ENCODE measurements around the gene NUDT22.

The NUDT22 gene

DNA sequence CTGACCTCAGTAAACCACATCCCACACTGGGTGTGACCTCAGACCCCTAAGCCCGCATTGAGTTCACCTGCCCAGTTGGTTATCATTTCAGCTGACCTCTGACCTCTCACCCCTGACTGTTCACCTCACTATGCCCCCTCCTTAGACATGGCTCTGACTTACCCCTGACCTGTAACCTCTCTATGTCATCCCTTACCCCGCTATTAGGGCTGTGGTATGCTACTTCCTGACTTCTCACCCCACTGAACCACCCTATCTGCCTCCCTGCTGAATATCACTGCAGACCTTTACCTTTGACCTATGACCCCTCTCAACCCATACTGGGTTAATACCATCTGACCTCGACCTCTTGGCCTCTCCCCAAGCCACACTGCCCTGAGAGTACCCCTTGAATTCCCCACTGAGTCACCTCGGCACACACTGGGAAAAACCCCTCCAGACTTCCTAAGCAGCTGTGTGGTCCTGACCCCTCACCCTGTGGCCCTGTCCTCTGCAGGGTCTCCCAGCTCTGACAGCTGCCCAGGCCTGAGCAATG, 33.5 kb downstream of the NUDT22 start:
- DNase-seq = no peak

DNA sequence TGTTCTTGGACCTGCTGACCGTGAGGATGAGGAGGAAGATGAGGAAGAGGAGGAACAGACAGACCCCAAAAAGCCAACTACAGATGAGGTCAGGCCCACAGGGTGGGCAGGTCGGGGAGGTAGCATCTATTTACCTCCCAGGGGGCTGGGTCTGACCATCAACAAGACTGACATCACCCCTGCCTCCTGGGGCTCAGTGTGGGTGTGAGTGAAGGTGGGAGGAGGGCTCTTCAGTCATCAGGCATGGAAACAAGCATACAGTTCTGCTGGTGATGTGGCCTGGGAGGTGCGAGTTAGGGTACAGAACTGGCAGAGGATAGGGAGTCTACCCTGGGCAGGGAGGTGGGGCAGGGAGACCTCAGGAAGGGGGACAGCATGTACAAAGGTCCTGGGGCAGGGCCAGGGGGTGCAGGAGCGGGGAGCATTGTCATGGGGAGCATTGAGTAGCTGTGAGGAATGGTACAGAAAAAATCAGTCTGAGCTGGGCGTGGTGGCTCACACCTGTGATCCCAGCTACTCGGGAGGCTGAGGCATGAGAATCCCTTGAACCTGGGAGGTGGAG, 34.2 kb downstream of the NUDT22 start:
- DNase-seq = no peak

DNA sequence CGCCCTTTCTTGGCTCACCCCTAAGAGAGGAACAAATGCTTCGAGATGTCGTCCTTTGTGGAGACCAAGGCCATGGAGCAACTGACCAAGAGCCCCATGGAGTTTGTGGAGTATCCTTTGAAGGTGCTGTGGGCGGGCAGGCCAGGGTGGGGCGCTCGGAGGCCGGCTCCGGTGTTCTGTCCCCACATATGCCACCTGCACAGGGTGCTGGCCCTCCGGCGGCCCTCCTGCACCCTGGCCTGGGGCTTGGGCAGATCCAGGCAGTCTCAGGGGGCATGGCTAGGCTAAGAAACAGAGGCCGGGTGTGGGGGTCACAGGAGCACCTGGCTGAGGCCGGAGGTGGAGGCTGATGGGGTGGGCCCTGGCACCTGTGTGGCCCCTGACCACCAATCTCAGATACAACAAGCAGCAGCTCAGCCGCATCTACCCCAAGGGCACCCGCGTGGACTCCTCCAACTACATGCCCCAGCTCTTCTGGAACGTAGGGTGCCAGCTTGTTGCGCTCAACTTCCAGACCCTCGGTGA, 35.5 kb downstream of the NUDT22 start:
- no peak for DNase-seq

DNA sequence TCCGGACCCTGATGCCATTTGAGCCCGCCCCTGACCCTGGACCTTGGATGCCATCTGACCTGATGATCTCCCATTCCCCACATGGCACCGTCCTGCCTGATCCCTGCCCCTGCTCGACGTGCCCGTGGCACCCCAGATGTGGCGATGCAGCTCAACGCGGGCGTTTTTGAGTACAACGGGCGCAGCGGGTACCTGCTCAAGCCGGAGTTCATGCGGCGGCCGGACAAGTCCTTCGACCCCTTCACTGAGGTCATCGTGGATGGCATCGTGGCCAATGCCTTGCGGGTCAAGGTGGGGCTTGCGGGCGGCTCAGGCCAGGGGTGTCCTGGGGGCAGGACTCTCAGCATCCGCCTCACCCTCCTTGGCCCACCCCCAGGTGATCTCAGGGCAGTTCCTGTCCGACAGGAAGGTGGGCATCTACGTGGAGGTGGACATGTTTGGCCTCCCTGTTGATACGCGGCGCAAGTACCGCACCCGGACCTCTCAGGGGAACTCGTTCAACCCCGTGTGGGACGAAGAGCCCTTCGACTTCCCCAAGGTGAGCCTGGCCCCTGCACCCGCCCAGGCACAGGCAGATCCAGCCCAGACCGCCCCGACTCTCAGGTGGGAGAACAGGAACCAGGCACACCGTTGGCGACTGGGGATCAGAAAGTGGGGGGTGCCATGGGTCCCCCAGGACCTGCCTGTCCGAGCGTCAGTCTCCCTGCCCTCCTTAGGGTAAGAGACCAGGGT, 36.4 kb downstream of the NUDT22 start:
- DNase-seq = no peak

DNA sequence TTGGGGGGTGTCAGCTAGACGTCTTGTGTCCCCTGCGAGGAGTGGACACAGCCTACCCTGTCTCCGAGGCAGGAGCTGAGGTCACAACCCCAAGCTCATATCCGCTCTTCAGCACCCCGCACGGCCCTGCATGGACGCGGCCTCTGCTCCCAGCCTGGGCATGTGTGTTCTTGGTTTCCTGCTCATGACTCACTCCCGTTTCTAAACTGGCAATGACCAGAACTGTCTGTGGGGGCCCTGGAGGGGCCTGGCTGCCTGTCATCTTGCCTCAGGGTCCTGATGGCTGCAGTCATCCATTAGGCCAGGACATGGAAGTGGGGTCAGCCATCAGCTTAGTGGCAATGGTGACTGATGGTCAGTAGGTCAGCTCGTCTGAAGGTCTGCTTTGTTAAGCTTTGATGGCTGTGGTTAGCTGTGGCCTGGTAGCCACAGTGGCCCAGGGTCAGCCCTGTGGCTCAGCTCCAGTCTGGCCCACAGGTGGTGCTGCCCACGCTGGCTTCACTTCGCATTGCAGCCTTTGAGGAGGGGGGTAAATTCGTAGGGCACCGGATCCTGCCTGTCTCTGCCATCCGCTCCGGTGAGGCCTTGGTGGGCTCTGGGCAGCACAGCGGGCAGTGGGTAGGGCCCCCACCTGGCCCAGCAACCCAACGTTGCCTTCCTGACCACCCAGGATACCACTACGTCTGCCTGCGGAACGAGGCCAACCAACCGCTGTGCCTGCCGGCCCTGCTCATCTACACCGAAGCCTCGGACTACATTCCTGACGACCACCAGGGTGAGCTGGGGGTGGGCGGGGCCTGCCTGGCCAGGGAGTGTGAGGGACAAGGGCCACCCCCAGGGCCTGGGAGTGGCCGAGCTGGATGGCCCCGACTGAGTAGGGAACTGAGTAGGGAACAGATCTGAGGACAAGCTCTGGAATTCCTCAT, 37.2 kb downstream of the NUDT22 start:
- no peak for DNase-seq

DNA sequence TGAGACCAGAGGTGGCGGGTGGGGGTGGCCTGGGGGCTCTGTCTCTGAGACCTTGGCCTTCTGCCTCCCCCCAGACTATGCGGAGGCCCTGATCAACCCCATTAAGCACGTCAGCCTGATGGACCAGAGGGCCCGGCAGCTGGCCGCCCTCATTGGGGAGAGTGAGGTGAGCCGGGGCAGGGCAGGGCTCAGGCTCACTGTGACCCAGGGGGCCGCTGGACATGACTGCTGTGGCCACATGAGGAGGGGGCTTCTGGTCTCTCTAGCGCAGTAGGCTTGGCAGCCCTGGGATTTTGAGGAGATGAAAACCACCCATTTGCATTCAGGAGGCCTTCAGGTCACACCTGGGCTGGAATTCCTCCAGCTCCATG, 37.9 kb downstream of the NUDT22 start:
- DNase-seq = no peak

DNA sequence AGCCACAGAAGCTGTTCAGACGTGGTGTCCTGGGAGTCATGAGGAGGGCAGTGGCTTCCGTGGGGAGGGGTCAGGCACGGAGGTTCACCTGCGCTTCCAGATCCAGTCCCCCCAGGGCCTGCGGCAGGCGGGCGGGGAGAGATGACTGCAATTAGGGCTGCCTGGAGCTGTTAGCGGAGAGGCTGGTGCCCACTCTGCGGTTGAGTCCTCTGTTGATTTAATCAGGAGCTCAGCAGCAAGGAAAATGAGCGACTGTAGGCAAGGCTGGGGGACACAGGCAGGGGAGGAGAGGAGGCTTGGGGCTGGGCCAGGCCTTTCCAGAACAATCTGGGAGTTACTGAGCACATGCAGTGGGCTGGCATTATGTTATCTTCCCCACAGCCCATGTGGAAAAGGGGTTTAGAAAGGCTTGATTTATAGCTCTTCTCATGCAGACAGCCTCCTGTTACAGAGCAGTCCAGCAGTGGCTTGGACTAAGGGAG, 38.3 kb downstream of the NUDT22 start:
- no peak for DNase-seq

DNA sequence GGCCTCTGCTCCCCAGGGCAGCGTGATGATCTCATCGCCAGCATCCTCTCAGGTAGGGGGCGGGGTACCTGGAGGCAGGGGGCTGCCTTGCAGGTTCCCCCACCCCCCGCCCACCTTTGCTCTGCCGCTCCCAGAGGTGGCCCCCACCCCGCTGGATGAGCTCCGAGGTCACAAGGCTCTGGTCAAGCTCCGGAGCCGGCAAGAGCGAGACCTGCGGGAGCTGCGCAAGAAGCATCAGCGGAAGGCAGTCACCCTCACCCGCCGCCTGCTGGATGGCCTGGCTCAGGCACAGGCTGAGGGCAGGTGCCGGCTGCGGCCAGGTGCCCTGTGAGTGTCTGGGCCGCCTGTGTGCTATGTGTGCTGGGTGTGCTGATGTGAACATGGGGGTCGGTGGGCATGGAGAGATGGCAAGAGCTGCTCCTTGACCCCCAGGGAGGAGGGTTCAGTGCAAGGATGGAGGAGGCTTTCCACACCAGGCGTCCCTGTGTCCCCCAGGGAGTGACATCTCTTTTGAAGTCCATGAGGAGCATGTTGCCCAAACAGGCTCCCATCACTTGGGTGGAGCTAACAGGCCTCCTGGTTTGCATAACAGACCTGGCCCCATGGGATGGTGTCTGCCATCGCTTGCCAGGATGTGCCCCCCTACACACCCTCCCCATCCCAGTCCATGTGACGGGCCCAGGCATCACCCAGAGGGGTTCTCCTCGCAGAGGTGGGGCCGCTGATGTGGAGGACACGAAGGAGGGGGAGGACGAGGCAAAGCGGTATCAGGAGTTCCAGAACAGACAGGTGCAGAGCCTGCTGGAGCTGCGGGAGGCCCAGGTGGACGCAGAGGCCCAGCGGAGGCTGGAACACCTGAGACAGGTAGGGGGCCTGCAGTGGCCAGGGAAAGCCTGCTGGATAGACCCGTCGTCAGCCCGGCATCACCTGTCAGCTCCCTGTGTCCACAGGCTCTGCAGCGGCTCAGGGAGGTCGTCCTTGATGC, 39.4 kb downstream of the NUDT22 start:
- DNase-seq = no peak

DNA sequence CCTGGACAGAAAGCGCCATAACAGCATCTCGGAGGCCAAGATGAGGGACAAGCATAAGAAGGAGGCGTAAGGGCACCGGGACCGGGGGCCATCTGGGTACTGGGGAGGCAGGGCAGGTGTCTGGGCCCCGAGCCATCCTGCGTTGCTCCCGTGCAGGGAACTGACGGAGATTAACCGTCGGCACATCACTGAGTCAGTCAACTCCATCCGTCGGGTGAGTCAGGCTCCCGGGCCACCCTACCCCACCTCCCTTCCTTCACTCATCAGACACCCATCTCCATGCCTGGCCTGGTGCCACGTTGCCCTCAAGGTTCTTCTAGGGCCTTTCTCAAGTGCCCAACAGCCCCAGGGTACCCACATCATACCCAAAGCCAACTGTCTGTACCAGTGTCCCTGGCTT, 40.3 kb downstream of the NUDT22 start:
- no peak for DNase-seq

DNA sequence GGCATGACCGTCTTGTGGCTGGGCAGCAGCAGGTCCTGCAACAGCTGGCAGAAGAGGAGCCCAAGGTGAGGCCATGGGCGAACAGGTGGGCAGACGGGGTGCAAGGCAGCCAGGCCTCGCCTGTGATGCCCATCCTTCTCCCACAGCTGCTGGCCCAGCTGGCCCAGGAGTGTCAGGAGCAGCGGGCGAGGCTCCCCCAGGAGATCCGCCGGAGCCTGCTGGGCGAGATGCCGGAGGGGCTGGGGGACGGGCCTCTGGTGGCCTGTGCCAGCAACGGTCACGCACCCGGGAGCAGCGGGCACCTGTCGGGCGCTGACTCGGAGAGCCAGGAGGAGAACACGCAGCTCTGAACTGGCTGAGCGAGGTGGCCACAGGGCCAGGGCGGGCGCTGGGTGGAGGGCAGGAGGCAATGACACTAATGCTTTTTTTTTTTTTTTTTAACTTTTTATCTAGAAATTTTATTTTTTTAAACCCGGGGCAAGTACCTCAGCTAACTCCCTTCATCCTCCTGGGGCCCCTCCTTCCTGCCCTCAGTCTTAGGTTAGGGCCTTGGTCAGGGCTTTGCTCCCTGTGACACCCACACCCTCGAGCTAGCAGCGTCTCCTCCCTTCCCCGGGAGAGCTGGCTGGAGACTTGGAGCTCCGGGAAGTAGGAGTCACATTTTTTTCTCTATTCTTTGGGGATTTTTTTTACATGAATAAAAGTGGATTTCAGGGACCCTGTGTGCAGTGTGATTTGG, 41.3 kb downstream of the NUDT22 start:
- no peak for DNase-seq

DNA sequence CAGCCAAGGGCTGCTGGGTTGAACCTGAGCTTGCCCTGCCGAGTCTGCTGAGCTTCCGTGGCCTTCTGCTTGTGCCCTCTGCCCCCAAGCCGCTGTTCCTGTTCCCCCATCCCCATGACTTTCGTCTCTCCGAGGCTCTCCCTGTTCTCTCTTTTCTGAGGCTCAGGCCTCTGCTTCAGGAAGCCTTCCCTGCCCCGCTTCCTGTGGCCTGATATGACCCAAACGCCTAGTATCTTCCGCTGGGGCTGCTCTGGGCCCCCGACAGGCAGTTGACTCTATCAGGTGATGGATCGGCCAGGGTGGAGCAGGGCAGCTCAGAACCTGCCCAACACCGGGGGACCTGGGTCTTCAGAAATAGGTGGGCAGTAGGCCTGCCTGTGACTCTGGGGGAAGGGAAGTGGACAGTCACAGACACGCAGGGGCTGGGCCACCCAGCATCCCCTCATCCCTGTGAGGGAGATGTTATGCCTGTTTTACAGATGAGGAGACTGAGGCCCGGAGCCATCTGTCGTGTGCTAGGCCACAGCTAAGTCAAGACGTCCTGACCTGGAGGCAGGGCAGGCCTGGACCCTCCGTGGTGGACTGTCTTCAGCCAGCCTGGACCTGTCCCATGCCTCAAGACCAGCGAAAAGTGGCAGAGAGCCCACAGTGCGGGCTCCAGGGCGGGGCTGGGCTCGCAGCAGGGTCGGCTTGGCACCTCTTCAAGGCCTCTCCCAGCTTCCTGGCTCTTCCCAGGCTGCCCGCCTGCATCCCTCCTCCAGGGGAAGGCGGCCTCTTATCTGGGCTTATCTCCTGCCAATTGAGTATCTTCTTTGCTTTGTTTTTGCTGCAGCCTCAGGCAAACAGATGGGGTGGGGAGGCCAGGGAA, 42.2 kb downstream of the NUDT22 start:
- no peak for DNase-seq

DNA sequence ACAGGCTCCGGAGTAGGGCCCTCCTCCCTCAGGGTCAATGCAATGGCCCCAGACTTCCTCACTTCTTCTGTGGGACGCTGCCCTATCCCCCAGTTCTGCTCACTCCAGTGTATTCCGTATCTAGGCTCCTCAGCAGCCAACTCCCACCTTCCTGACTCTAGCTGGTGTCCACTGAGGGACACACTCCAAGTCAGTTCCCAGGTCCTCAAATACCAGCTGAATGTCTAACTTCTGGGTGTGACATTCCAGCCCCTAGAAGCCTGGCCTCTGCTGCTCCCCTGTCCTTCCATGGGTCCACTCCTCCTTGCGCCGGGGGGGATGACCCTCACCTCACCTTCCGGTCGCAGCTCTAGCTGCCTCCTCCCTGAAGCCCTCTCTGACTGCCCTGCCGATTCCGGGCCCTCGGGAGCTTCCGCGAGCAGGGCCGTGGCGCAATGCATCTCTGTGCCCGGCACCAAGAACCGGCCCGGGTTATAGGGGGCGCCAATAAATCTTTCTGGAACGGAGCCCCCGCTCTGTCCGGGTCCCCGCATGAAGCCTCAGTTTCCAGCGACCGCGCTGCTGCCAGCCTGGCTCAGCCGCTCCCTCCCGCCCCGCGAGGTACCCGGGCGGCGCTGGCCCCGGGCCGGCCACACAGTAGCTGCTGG, 42.9 kb downstream of the NUDT22 start:
- DNase-seq = no peak

DNA sequence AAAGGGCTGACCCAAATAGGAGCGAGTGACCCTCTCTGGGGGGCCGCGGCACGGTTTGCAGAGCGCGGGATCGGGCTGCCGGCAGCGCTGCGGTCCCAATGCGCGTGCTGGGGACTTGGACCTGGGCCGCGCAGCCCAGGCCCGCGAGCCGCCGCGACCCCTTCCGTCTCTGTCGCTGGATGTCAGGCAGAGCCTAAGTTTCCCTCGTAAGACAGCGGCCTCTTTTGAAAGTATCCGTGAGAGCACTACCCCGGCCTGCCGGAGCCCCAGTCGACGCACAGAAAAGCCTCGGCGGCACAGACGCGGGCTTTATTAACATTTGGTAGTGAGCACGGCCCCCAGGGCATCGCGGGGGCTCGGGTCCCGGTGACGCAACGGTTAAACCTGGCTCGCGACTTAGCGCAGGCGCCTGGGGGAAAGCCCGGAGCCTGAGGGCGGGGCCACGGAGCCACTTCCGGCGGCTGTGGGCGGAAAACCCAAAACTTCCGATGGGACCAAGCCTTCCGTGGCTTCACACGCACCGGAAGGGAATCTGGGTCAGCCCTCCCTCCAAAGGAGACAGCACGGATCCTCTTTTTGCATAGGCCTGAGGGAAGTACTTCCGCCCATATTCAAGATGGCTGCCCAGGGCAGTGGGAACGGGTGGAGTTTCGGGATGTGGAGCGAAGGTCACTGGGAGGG, 43.6 kb downstream of the NUDT22 start:
- DNase-seq = peak; percentile 98

DNA sequence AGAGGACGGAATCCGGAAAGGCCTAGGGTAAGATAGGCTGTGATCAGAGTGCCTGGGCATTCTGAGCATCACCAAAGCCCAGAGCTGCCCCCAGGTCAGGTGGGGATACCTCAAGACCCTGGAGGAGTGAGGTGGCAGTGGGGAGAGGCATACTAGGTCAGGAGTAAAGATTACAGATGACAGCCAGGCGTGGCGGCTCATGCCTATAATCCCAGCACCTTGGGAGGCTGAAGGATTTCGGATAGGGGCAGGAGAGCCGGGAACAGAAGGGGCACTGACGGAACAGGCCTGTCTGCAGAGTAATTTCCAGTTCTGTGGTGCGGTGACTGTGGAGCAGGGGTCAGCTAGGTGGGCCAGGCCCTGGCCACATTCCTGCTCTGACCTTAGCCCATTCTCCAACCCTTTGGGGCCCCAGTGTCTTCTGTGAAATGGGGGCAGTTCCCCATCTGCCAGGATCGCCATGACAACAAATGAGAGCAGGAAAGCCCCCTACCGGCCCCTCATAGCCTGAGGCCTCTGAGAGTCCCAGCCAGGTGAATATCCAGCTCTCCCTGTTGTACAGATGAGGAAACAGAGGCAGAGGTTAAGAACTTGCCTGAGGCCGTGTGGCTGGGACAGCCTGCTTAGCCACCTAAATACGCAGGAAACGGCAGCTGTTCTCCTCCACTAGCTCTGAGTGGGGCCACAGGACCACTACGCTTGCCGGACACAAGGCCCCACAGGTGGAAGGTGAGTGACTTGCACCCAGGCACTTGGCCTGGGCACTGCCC, 49.1 kb downstream of the NUDT22 start:
- DNase-seq = no peak

DNA sequence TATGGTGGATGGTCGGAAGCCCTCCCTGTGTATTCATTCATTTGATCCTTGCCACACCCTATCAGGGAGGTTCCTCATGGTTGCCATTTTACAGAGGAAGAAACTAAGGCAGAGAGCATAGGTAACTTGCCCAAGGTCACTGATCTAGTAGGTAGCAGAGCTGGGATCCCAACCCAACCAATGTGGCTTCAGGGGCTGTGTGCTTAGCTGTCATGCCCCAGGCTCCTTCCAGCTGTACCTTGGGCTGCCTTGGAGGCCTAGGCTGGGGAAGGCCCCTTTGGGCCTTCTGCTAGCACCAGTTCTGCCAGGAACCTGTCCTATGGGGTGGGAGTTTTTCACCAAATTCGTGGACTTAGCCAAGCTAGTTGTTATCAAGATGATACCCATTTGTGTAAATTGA, 49.8 kb downstream of the NUDT22 start:
- DNase-seq = no peak

DNA sequence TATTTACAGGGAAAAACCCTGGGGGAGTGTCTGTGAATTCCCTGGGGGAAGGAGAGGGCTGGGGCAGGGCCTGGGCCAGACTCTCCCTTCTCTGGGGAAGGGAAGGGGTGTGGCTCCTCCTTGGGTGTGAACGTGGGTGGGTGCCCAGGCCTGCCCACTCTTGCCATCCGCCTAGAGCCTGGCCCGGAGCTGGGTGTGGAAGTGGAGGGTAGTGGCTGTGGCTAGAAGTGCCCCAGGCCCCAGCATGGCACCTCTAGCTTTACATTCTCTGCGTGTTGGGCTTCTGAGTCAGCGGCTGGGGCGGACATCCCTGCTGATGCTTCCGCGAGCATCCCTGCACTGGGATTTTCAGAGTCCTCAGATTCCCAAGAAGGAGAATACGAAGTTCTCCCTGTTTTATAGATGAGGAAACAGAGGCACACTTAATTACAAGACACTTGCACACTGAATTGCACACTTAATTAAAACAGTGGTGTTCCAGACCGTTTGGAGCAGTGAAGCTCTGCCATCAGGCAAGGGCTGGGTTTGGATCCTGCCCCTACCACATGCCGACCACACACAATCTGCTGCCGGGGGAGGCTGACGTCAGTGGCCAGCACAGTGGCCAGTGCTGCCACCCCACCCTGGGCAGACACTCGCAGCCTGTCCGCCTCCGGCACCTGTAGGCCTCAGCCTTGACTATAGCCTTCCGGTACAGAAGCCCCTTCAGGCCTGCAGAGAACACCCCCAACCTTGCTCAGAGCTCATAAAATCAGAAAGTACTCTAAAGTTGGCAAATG, 50.8 kb downstream of the NUDT22 start:
- DNase-seq = no peak

DNA sequence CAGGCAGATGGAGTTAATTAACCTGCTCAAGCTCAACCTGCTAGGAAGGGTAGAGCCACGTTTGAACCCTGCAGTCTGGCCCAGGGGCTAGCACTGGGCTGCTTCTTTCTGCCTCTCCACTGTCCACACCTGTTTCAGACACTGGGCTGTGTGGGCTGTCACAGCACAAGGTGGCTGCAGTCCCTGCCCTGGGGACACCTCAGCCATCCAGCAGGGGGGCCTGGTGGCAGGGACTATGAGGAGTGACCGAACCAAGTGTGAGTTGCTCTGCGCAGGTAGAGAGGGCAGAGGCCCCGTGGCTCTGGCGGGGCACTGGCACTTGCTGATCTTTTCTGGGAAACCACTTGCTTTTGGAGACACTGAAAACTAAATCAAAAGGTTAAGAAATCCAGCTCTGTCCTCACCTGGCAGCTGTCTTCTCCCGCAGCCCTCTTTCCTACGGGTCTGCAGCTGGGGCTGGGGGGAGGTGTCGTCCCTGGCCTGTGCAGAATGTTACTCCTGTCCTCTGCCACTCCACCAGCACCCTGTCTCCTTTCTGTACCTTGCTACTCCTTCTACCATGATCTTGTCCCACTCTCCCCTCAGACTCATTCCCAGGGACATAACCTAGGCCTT, 52.6 kb downstream of the NUDT22 start:
- no peak for DNase-seq
